Trophoblast cell (in vitro differentiated cells and primary cell): Measurements from ENCODE around the gene MMP20.

Experiments used
- DNase-seq, 2 donors: peaks; one replicate each; pipeline ENCODE4 v3.0.0-alpha.2; 2016
- H2AFZ ChIP-seq: 2 replicates; pipeline ENCODE4 v1.6.1; 2013; ENCODE audit warnings: low read length, moderate library complexity, mild to moderate bottlenecking; ENCODE audit not compliant: insufficient read depth, poor library complexity
- H2AK5ac ChIP-seq: 2 replicates; pipeline ENCODE4 v1.6.1; 2013; ENCODE audit warnings: mild to moderate bottlenecking, low read length
- H2BK120ac ChIP-seq: 2 replicates; pipeline ENCODE4 v1.6.1; 2013; ENCODE audit warnings: low read length, mild to moderate bottlenecking, moderate library complexity; ENCODE audit not compliant: insufficient read depth, poor library complexity
- H2BK12ac ChIP-seq: 2 replicates; pipeline ENCODE4 v1.6.1; 2013; ENCODE audit warnings: mild to moderate bottlenecking, low read length, moderate library complexity
- H2BK5ac ChIP-seq: 2 replicates; pipeline ENCODE4 v1.6.1; 2013; ENCODE audit warnings: low read length, low read depth, moderate library complexity, mild to moderate bottlenecking; ENCODE audit not compliant: poor library complexity
- H3K14ac ChIP-seq: 2 replicates; pipeline ENCODE4 v1.6.1; 2013; ENCODE audit warnings: mild to moderate bottlenecking, low read length
- H3K18ac ChIP-seq: 2 replicates; pipeline ENCODE4 v1.6.1; 2013; ENCODE audit warnings: mild to moderate bottlenecking, low read length
- H3K23ac ChIP-seq: 2 replicates; pipeline ENCODE4 v1.6.1; 2013; ENCODE audit warnings: low read length
- H3K27ac ChIP-seq: 2 replicates; pipeline ENCODE4 v1.5.1; 2013; ENCODE audit warnings: low read depth, mild to moderate bottlenecking, inconsistent platforms, low read length, moderate library complexity
- H3K27me3 ChIP-seq: 2 replicates; pipeline ENCODE4 v1.6.1; 2013; ENCODE audit warnings: inconsistent platforms, mild to moderate bottlenecking, low read length, moderate library complexity; ENCODE audit not compliant: insufficient read depth
- H3K36me3 ChIP-seq, 2 experiments: 1 replicate in 1 of 2; 2 replicates in 1 of 2; pipeline ENCODE4 v1.6.1; 2013; ENCODE audit warnings: low read length in 2 of 2, mild to moderate bottlenecking in 2 of 2, moderate library complexity in 1 of 2; ENCODE audit not compliant: insufficient read depth in 2 of 2, control insufficient read depth in 1 of 2
- H3K4ac ChIP-seq: 2 replicates; pipeline ENCODE4 v1.6.1; 2013; ENCODE audit warnings: low read depth, mild to moderate bottlenecking, low read length, moderate library complexity
- H3K4me1 ChIP-seq, 2 experiments: 1 replicate in 1 of 2; 2 replicates in 1 of 2; pipeline ENCODE4 v1.6.1; 2013; ENCODE audit warnings: low read length in 2 of 2, mild to moderate bottlenecking in 2 of 2, moderate library complexity in 1 of 2; ENCODE audit not compliant: insufficient read depth in 2 of 2, control insufficient read depth in 1 of 2
- H3K4me2 ChIP-seq: 2 replicates; pipeline ENCODE4 v1.6.1; 2013; ENCODE audit warnings: inconsistent platforms, mild to moderate bottlenecking, low read length, moderate library complexity
- H3K4me3 ChIP-seq: 2 replicates; pipeline ENCODE4 v1.5.1; 2013; ENCODE audit warnings: mild to moderate bottlenecking, low read depth, low read length, inconsistent platforms
- H3K79me1 ChIP-seq: one replicate; pipeline ENCODE4 v1.6.1; 2013; ENCODE audit warnings: low read length
- H3K79me2 ChIP-seq: 2 replicates; pipeline ENCODE4 v1.6.1; 2013; ENCODE audit warnings: low read length, mild to moderate bottlenecking; ENCODE audit not compliant: control insufficient read depth, insufficient read depth, poor library complexity
- H3K9ac ChIP-seq: 2 replicates; pipeline ENCODE4 v1.6.1; 2013; ENCODE audit warnings: mild to moderate bottlenecking, low read length
- H3K9me3 ChIP-seq: 2 replicates; pipeline ENCODE4 v1.6.1; 2013; ENCODE audit warnings: low read depth, mild to moderate bottlenecking, control low read depth, inconsistent platforms, low read length; ENCODE audit not compliant: insufficient read depth
- H4K12ac ChIP-seq: 2 replicates; pipeline ENCODE4 v1.6.1; 2013; ENCODE audit warnings: low read depth, mild to moderate bottlenecking, low read length, moderate library complexity
- H4K8ac ChIP-seq: 2 replicates; pipeline ENCODE4 v1.6.1; 2013; ENCODE audit warnings: low read depth, mild to moderate bottlenecking, low read length, moderate library complexity
- H4K91ac ChIP-seq: one replicate; pipeline ENCODE4 v1.6.1; 2013; ENCODE audit warnings: low read depth, mild to moderate bottlenecking, low read length, moderate library complexity
- WGBS: extraction: QIAGEN DNeasy Blood & Tissue Kit; methylation state at CpG from one replicate; pipeline ENCODE4 v1.1.7; 2013; ENCODE audit warnings: missing lambda C conversion rate; ENCODE audit not compliant: insufficient read length, insufficient coverage; ENCODE audit errors: extremely low coverage; 5-methylcytosine and 5-hydroxymethylcytosine counted together

MMP20 gene

GRCh38 chr11:102598272-102598671 is 26.9 kb downstream of the MMP20 start:
- no peak overlapping the region for H4K12ac ChIP-seq
- no peaks in the 10 kb centered on the region for H3K79me1 ChIP-seq
- H2AFZ ChIP-seq, result no peak overlapping the region
- no peaks in the 10 kb centered on the region for H3K79me2 ChIP-seq
- H3K36me3 ChIP-seq, result no peaks in the 10 kb centered on the region
- H3K27ac ChIP-seq, result no peak overlapping the region
- H3K4me3 ChIP-seq, result no peak overlapping the region
- DNase-seq, result peak in 1 of 2 donors; percentile 62
- no peak overlapping the region for H3K14ac ChIP-seq
- H2AK5ac ChIP-seq, result no peak overlapping the region
- H4K8ac ChIP-seq, result no peak overlapping the region
- no peaks in the 10 kb centered on the region for H3K9me3 ChIP-seq
- H2BK12ac ChIP-seq, result no peak overlapping the region
- no peak overlapping the region for H2BK120ac ChIP-seq
- no peak overlapping the region for H3K4me2 ChIP-seq
- no peak overlapping the region for H3K9ac ChIP-seq
- H3K23ac ChIP-seq, result no peak overlapping the region
- H3K27me3 ChIP-seq, result no peaks in the 10 kb centered on the region
- peaks cover 0 to 7% of the 10 kb centered on the region in 2 experiments for H3K4me1 ChIP-seq
- H4K91ac ChIP-seq, result no peak overlapping the region
- H2BK5ac ChIP-seq, result no peak overlapping the region
- H3K4ac ChIP-seq, result no peak overlapping the region
- H3K18ac ChIP-seq, result no peak overlapping the region
- no CpG with 5 or more reads among the region's 1 CpG for WGBS

GRCh38 chr11:102596578-102596977 is 28.6 kb downstream of the MMP20 start:
- no peaks in the 10 kb centered on the region for H3K27me3 ChIP-seq
- no peak overlapping the region for H3K23ac ChIP-seq
- H3K9ac ChIP-seq, result no peak overlapping the region
- H3K9me3 ChIP-seq, result no peaks in the 10 kb centered on the region
- no peak overlapping the region for H4K8ac ChIP-seq
- no peak overlapping the region for H3K4me2 ChIP-seq
- H2BK12ac ChIP-seq, result no peak overlapping the region
- H2AK5ac ChIP-seq, result no peak overlapping the region
- no peak overlapping the region for H3K4ac ChIP-seq
- no peak overlapping the region for H2BK5ac ChIP-seq
- H3K14ac ChIP-seq, result no peak overlapping the region
- DNase-seq, result no peak
- H3K27ac ChIP-seq, result no peak overlapping the region
- H3K79me2 ChIP-seq, result no peaks in the 10 kb centered on the region
- no peak overlapping the region for H3K4me3 ChIP-seq
- no peak overlapping the region for H4K91ac ChIP-seq
- H3K79me1 ChIP-seq, result no peaks in the 10 kb centered on the region
- no peak overlapping the region for H4K12ac ChIP-seq
- no peak overlapping the region for H3K18ac ChIP-seq
- no CpG with 5 or more reads among the region's 6 CpGs for whole genome bisulfite sequencing
- no peak overlapping the region for H2BK120ac ChIP-seq
- no peak overlapping the region for H2AFZ ChIP-seq
- H3K36me3 ChIP-seq, result no peaks in the 10 kb centered on the region
- H3K4me1 ChIP-seq, result peaks cover 0 to 5% of the 10 kb centered on the region in 2 experiments

- H3K4me2 ChIP-seq, result no peak overlapping the region
- no peak overlapping the region for H3K18ac ChIP-seq
- H4K8ac ChIP-seq, result no peak overlapping the region
- no peak overlapping the region for H3K14ac ChIP-seq
- no peaks in the 10 kb centered on the region for H3K9me3 ChIP-seq
- H3K27ac ChIP-seq, result no peak overlapping the region
- no peaks in the 10 kb centered on the region for H3K27me3 ChIP-seq
- H3K79me1 ChIP-seq, result no peaks in the 10 kb centered on the region
- no peak overlapping the region for H3K4ac ChIP-seq
- no peak overlapping the region for H3K9ac ChIP-seq
- H4K12ac ChIP-seq, result no peak overlapping the region
- H3K23ac ChIP-seq, result no peak overlapping the region
- no peak overlapping the region for H2AFZ ChIP-seq
- no CpG with 5 or more reads among the region's 11 CpGs for WGBS
- H4K91ac ChIP-seq, result no peak overlapping the region
- no peaks in the 10 kb centered on the region for H3K4me1 ChIP-seq
- DNase-seq, result peak in 1 of 2 donors; percentile 73
- no peaks in the 10 kb centered on the region for H3K36me3 ChIP-seq
- no peak overlapping the region for H2BK12ac ChIP-seq
- no peak overlapping the region for H2BK5ac ChIP-seq
- no peak overlapping the region for H3K4me3 ChIP-seq
- no peak overlapping the region for H2AK5ac ChIP-seq
- H2BK120ac ChIP-seq, result no peak overlapping the region
- no peaks in the 10 kb centered on the region for H3K79me2 ChIP-seq
Measured at GRCh38 chr11:102592634-102593581, 32.2 kb downstream of the MMP20 start.

- Histone ChIP-seq H3K18ac (no peak overlapping the region), H3K4me2 (no peak overlapping the region), H3K36me3 (no peaks in the 10 kb centered on the region), H4K91ac (no peak overlapping the region), H2BK120ac (no peak overlapping the region), H2AFZ (no peak overlapping the region), H3K9me3 (no peaks in the 10 kb centered on the region), H3K79me2 (no peaks in the 10 kb centered on the region), H3K4ac (no peak overlapping the region), H3K9ac (no peak overlapping the region), H2BK5ac (no peak overlapping the region), H3K4me3 (no peak overlapping the region), H3K23ac (no peak overlapping the region), H4K12ac (no peak overlapping the region), H3K27ac (no peak overlapping the region), H4K8ac (no peak overlapping the region), H3K4me1 (no peaks in the 10 kb centered on the region), H3K27me3 (no peaks in the 10 kb centered on the region), H2BK12ac (no peak overlapping the region), H3K14ac (no peak overlapping the region), H2AK5ac (no peak overlapping the region), H3K79me1 (no peaks in the 10 kb centered on the region)
- no peak for DNase-seq
- WGBS, result no CpG with 5 or more reads among the region's 1 CpG
Measured at GRCh38 chr11:102592131-102592530, 33.0 kb downstream of the MMP20 start.
